ENCODE data around the gene RELA. TPM values are rescaled to one million over a fixed set of nuclear protein-coding genes. Genes with fewer than 3 reads are reported as not detected.

Gene RELA
- total and polyA plus RNA-seq, 10 of the 15 experiments (the other 5 are each of a cell fraction or from before 2014, with no cell fraction given) = 5.1 to 56.4 (median 34.2) TPM

DNA sequence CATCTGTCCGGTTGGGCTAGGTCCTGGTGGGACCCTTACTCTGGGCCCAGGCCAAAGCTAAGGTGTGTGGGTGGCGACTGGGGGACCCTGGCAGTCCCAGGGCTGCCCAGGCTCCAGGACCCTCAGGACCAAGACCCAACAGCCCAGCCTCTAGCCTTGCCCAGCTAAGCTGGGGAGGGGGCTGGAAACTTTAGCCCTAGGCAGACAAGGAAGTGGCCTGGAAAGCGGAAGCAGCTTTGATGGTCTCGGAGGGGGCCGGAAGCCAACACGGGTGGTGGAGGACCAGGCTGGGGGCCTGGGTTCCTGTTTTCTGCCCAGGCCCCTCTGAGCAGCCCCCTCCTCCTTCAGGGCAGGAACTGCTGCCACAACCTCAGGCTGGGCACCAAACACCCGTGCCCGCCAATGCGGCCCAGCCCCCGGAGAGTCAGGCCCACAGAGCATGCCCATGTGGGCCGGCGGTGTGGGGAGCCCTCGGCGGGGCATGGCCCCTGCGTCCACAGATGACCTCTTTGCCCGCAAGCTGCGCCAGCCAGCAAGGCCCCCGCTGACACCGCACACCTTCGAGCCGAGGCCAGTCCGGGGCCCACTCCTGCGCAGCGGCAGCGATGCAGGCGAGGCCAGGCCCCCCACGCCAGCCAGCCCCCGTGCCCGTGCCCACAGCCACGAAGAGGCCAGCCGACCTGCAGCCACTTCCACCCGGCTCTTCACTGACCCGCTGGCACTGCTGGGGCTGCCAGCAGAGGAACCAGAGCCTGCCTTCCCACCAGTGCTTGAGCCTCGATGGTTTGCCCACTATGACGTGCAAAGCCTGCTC lies 22.0 kb downstream of the RELA start (continued):
- TF ChIP-seq, protein P1, sequence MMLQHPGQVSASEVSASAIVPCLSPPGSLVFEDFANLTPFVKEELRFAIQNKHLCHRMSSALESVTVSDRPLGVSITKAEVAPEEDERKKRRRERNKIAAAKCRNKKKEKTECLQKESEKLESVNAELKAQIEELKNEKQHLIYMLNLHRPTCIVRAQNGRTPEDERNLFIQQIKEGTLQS (IDR thresholded peaks at IDR 0.05; ENCODE audit: borderline replicate concordance, extremely low read depth, low read depth, low read length) = no peak
- TF ChIP-seq MEF2A (IDR thresholded peaks at IDR 0.05; ENCODE audit: insufficient read depth, low read depth, low read length) = no peak
- TF ChIP-seq IRF4 (IDR thresholded peaks at IDR 0.05; ENCODE audit: low read depth, low read length) = no peak
- no peak for TF ChIP-seq ZNF274 (IDR thresholded peaks at IDR 0.05; ENCODE audit: insufficient read depth, insufficient read length)
- TF ChIP-seq SMAD5 (IDR thresholded peaks at IDR 0.05; ENCODE audit: low read depth) = no peak
- no peak for TF ChIP-seq CHD1 (IDR thresholded peaks at IDR 0.05; ENCODE audit: low read depth, low read length)
- no peak for TF ChIP-seq HCFC1 (IDR thresholded peaks at IDR 0.05; ENCODE audit: low read length)
- TF ChIP-seq POLR2AphosphoS5 (IDR thresholded peaks at IDR 0.05; ENCODE audit: low read length) = no peak; the same call in 1 of the 2 replicates
- TF ChIP-seq ATF7 (IDR thresholded peaks at IDR 0.05; ENCODE audit: low read depth) = peak; percentile 33; the same call in 1 of the 2 replicates
- TF ChIP-seq ETV6 (conservative IDR thresholded peaks at IDR 0.05 in 1 of 2, IDR thresholded peaks at IDR 0.05 in 1 of 2; ENCODE audit: borderline replicate concordance in 1 of 2, low read depth in 1 of 2) = peak in 1 of 2 experiments; percentile 77; a peak in 1 of 4 replicates
- no peak for TF ChIP-seq JUNB (IDR thresholded peaks at IDR 0.05)
- TF ChIP-seq NR2C1 (IDR thresholded peaks at IDR 0.05) = no peak
- 0 out of 4 replicates have a peak, but pooled peaks of 1 of the 2 experiments have one; percentile 20 for TF ChIP-seq BHLHE40 (IDR thresholded peaks at IDR 0.05; ENCODE audit: borderline replicate concordance in 1 of 2, low read depth in 2 of 2, low read length in 1 of 2)
- no peak for TF ChIP-seq IKZF2 (IDR thresholded peaks at IDR 0.05)
- no peak for TF ChIP-seq JUND (IDR thresholded peaks at IDR 0.05; ENCODE audit: low read depth, low read length)
- no peak for TF ChIP-seq HDAC2 (IDR thresholded peaks at IDR 0.05)
- no peak for TF ChIP-seq ESRRA (IDR thresholded peaks at IDR 0.05; ENCODE audit: low read length)
- TF ChIP-seq, protein P2, sequence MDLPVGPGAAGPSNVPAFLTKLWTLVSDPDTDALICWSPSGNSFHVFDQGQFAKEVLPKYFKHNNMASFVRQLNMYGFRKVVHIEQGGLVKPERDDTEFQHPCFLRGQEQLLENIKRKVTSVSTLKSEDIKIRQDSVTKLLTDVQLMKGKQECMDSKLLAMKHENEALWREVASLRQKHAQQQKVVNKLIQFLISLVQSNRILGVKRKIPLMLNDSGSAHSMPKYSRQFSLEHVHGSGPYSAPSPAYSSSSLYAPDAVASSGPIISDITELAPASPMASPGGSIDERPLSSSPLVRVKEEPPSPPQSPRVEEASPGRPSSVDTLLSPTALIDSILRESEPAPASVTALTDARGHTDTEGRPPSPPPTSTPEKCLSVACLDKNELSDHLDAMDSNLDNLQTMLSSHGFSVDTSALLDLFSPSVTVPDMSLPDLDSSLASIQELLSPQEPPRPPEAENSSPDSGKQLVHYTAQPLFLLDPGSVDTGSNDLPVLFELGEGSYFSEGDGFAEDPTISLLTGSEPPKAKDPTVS (IDR thresholded peaks at IDR 0.05; ENCODE audit: low read depth, low read length) = no peak
- no peak for TF ChIP-seq CBX5 (IDR thresholded peaks at IDR 0.05; ENCODE audit: low read depth)
- TF ChIP-seq MYC (IDR thresholded peaks at IDR 0.05; ENCODE audit: insufficient read depth, insufficient read length, insufficient replicate concordance, low read length, severe bottlenecking) = no peak
- no peak for TF ChIP-seq SREBF2 (IDR thresholded peaks at IDR 0.05; ENCODE audit: low read length)
- TF ChIP-seq KDM1A (IDR thresholded peaks at IDR 0.05; ENCODE audit: borderline replicate concordance) = no peak
- TF ChIP-seq GABPA (IDR thresholded peaks at IDR 0.05; ENCODE audit: low read depth) = peak; percentile 78; the same call in 1 of the 2 replicates
- no peak for TF ChIP-seq YBX1 (IDR thresholded peaks at IDR 0.05)
- TF ChIP-seq NR2F1 (conservative IDR thresholded peaks at IDR 0.05) = peak; percentile 49; the same call in 1 of the 2 replicates
- TF ChIP-seq CTCF (IDR thresholded peaks at IDR 0.05 in 2 of 3, conservative IDR thresholded peaks at IDR 0.05 in 1 of 3; ENCODE audit: control insufficient read depth in 2 of 3, extremely low read depth in 1 of 3, insufficient read depth in 1 of 3, low read depth in 3 of 3, low read length in 3 of 3) = no peak
- TF ChIP-seq MAX (IDR thresholded peaks at IDR 0.05; ENCODE audit: low read depth, low read length) = no peak
